ENCODE measurements around the gene HSD3B7. TPM values are rescaled to one million over a fixed set of nuclear protein-coding genes. Genes with fewer than 3 reads are reported as not detected.

HSD3B7 gene
- total RNA-seq, 4 donors from 2014 or later: 14.9 to 42.9 (median 22.5) TPM

DNA sequence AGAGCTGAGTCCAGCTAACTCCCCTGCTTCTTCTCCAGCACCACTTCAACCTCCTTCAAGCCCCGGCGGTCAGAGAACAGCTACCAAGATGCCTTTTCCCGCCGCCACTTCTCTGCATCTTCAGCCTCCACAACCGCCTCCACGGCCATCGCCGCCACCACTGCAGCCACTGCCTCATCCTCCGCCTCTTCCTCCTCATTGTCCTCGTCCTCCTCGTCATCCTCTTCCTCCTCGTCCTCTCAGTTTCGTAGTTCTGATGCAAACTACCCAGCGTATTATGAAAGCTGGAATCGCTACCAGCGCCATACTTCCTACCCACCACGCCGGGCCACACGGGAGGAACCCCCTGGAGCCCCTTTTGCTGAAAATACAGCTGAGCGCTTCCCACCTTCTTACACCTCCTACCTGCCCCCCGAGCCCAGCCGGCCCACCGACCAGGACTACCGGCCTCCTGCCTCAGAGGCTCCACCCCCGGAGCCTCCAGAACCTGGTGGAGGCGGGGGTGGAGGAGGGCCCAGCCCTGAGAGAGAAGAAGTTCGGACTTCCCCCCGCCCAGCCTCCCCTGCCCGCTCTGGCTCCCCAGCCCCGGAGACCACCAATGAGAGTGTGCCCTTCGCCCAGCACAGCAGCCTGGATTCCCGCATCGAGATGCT, 20.3 kb upstream of the HSD3B7 start:
- no peak for DNase-seq (ENCODE audit: low spot score in 2 of 2)
- no peaks in the 10 kb centered on the region for H3K27me3 ChIP-seq
- TF ChIP-seq POLR2A (IDR thresholded peaks at IDR 0.05) (no peak), EP300 (IDR thresholded peaks at IDR 0.05) (no peak)
- TF ChIP-seq, protein P1, sequence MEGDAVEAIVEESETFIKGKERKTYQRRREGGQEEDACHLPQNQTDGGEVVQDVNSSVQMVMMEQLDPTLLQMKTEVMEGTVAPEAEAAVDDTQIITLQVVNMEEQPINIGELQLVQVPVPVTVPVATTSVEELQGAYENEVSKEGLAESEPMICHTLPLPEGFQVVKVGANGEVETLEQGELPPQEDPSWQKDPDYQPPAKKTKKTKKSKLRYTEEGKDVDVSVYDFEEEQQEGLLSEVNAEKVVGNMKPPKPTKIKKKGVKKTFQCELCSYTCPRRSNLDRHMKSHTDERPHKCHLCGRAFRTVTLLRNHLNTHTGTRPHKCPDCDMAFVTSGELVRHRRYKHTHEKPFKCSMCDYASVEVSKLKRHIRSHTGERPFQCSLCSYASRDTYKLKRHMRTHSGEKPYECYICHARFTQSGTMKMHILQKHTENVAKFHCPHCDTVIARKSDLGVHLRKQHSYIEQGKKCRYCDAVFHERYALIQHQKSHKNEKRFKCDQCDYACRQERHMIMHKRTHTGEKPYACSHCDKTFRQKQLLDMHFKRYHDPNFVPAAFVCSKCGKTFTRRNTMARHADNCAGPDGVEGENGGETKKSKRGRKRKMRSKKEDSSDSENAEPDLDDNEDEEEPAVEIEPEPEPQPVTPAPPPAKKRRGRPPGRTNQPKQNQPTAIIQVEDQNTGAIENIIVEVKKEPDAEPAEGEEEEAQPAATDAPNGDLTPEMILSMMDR (IDR thresholded peaks at IDR 0.05): no peak
- H3K36me3 ChIP-seq: peaks cover 0 to 100% (median 33%) of the 10 kb centered on the region in 3 donors
- H3K4me3 ChIP-seq: no peak overlapping the region
- H3K4me1 ChIP-seq: peaks cover 0 to 6% (median 0%) of the 10 kb centered on the region in 4 donors
- 86 to 93% methylated on average over 28 to 33 of the region's 33 CpGs for WGBS, 2 donors
- no peak overlapping the region for H3K27ac ChIP-seq
- H3K9me3 ChIP-seq: no peaks in the 10 kb centered on the region

DNA sequence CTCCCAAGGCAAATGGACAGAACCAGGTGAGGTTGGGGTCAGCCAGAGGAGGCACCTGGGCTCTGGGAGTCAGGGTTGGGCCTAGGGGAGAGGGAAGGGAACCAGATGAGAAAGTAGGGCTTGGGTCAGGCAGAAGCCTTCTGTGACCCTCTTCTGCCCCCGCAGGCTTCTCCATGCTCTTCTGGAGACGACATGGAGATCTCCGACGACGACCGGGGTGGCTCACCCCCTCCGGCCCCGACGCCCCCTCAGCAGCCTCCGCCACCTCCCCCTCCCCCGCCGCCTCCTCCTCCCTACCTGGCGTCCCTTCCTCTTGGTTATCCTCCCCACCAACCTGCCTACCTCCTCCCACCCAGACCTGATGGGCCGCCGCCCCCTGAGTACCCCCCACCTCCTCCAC, 19.6 kb upstream of the HSD3B7 start:
- WGBS, 2 donors: 84 to 87% methylated on average over 15 of the region's 15 CpGs
- DNase-seq (ENCODE audit: low spot score in 2 of 2): no peak
- no peaks in the 10 kb centered on the region for H3K9me3 ChIP-seq

DNA sequence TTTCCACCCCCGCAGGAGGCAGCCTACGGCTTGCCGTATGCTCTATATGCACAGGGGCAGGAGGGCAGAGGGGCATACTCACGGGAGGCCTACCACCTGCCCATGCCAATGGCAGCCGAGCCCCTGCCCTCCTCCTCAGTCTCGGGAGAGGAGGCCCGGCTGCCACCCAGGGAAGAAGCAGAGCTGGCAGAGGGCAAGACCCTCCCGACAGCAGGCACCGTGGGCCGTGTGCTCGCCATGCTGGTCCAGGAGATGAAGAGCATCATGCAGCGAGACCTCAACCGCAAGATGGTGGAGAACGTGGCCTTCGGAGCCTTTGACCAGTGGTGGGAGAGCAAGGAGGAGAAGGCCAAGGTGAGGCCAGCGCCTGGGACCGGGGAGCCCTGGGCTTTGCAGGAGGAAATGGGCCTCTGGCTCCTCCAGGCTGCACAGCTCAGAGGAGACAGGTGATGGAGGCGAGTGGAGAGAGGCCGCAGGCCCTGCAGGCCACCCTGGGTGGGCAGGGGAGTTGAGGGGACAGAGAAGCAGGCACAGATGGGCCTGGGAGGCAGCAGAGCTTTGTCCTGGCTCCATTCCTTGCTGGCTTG, 18.9 kb upstream of the HSD3B7 start:
- WGBS, 2 donors: 93 to 94% methylated on average over 16 to 17 of the region's 19 CpGs
- H3K36me3 ChIP-seq: peaks cover 0 to 100% (median 36%) of the 10 kb centered on the region in 3 donors
- H3K9me3 ChIP-seq: no peaks in the 10 kb centered on the region
- TF ChIP-seq EP300 (IDR thresholded peaks at IDR 0.05) (no peak), POLR2A (IDR thresholded peaks at IDR 0.05) (no peak)
- TF ChIP-seq, protein P1 (IDR thresholded peaks at IDR 0.05): no peak
- H3K27me3 ChIP-seq: no peaks in the 10 kb centered on the region
- no peak overlapping the region for H3K27ac ChIP-seq
- DNase-seq (ENCODE audit: low spot score in 2 of 2): no peak
- no peak overlapping the region for H3K4me3 ChIP-seq
- no peaks in the 10 kb centered on the region for H3K4me1 ChIP-seq

More for the DNA sequence above, 19.6 kb upstream of the HSD3B7 start:
- no peak overlapping the region for H3K4me3 ChIP-seq
- no peaks in the 10 kb centered on the region for H3K27me3 ChIP-seq
- no peak overlapping the region for H3K27ac ChIP-seq
- TF ChIP-seq POLR2A (IDR thresholded peaks at IDR 0.05) (no peak), EP300 (IDR thresholded peaks at IDR 0.05) (no peak)
- TF ChIP-seq, protein P1 (IDR thresholded peaks at IDR 0.05): no peak
- H3K36me3 ChIP-seq: peaks cover 0 to 100% (median 31%) of the 10 kb centered on the region in 3 donors
- H3K4me1 ChIP-seq: no peaks in the 10 kb centered on the region

DNA sequence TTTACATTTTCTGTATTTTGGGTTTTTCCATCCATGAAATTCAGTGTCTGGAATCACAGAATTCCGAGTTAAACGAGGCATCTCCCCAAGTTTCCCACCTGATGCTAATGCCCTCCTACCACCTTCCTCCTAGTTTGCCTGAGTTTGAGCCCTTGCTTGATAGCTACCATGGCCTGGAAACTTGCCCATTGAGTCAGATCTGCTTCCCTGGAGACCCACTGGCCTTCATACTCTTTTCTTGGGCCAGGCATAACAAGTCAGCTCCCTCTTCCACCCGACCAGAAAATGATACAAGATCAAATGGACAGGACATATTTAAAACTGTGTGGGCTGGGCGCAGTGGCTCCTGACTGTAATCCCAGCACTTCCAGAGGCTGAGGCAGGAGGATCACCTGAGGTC, 17.2 kb upstream of the HSD3B7 start:
- H3K27ac ChIP-seq: no peak overlapping the region
- H3K36me3 ChIP-seq: peaks cover 0 to 100% (median 51%) of the 10 kb centered on the region in 3 donors
- TF ChIP-seq EP300 (IDR thresholded peaks at IDR 0.05): no peak
- TF ChIP-seq POLR2A (IDR thresholded peaks at IDR 0.05): no peak
- TF ChIP-seq, protein P1 (IDR thresholded peaks at IDR 0.05): no peak
- H3K4me1 ChIP-seq: no peaks in the 10 kb centered on the region
- H3K27me3 ChIP-seq: no peaks in the 10 kb centered on the region
- WGBS, 2 donors: 89 to 90% methylated on average over 4 of the region's 4 CpGs
- H3K9me3 ChIP-seq: no peaks in the 10 kb centered on the region
- H3K4me3 ChIP-seq: no peak overlapping the region
- DNase-seq (ENCODE audit: low spot score in 2 of 2): no peak

DNA sequence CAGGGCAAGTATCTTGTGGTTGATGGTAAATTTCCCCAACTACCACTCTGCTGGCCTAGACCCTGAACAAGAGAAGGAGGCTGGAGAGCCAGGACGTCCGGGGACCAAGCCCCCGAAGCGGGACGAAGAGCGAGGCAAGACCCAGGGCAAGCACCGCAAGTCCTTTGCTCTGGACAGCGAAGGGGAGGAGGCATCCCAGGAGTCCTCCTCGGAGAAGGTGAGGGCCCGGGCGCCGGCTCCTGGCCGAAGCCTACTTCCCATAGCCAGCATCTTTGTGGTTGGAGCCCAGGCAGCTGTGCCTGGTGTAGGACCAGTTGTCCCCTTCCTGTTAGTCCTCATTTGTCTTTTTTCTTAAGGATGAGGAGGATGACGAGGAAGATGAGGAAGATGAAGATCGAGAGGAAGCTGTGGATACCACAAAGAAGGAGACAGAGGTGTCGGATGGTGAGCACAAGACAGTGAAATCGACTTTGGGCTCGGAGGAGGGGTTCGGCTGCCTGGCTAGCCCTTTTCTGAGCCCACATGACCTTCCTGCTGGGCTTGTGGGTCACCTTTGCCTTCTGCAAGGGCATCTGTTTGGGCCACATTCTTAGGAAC, 15.7 kb upstream of the HSD3B7 start:
- DNase-seq (ENCODE audit: low spot score in 2 of 2): no peak
- Histone ChIP-seq H3K36me3 (peaks cover 3 to 100% (median 47%) of the 10 kb centered on the region in 3 donors), H3K27ac (no peak overlapping the region), H3K4me1 (no peaks in the 10 kb centered on the region), H3K9me3 (no peaks in the 10 kb centered on the region), H3K4me3 (no peak overlapping the region), H3K27me3 (no peaks in the 10 kb centered on the region)
- 91 to 92% methylated on average over 19 of the region's 19 CpGs for WGBS, 2 donors
- TF ChIP-seq, protein P1 (IDR thresholded peaks at IDR 0.05): no peak
- TF ChIP-seq POLR2A (IDR thresholded peaks at IDR 0.05) (no peak), EP300 (IDR thresholded peaks at IDR 0.05) (no peak)
